Gastroesophageal sphincter (tissue), 4 donors: ENCODE measurements around the gene MINDY4. TPM values are rescaled to one million over a fixed set of nuclear protein-coding genes. Genes with fewer than 3 reads are reported as not detected.

ENCODE experiments used
- ATAC-seq: fragments of 150-250 bp; one replicate; pipeline ENCODE4 v1.9.1; 2016; ENCODE audit warnings: mild to moderate bottlenecking, moderate library complexity
- H3K27ac ChIP-seq, 4 donors: fragments of 200-600 bp; sonication (generic) in 3 of 4; 1 replicate in 3 of 4; 2 replicates in 1 of 4; pipeline ENCODE4 v1.5.1; 2016 to 2019
- H3K27me3 ChIP-seq: fragments of 200-600 bp; sonication (generic); one replicate; pipeline ENCODE4 v1.5.1; 2019
- H3K36me3 ChIP-seq, 2 donors: fragments of 200-600 bp; sonication (generic); one replicate each; pipeline ENCODE4 v1.5.1; 2019; ENCODE audit warnings: control low read depth in 1 of 2
- H3K4me1 ChIP-seq, 3 donors: fragments of 200-600 bp; sonication (generic); 1 replicate in 2 of 3; 2 replicates in 1 of 3; pipeline ENCODE4 v1.5.1; 2016 to 2019; ENCODE audit warnings: control low read depth in 2 of 3
- H3K4me3 ChIP-seq, 2 donors: fragments of 200-600 bp; sonication (generic); one replicate each; pipeline ENCODE4 v1.5.1; 2019; ENCODE audit warnings: mild to moderate bottlenecking in 1 of 2, moderate library complexity in 1 of 2
- H3K9me3 ChIP-seq, 3 donors: fragments of 200-600 bp; sonication (generic); one replicate each; pipeline ENCODE4 v1.5.1; 2017 to 2019; ENCODE audit warnings: control low read depth in 2 of 3
- CTCF ChIP-seq, 4 experiments: fragments of 200-600 bp in 2 of 4; fragments of 450-650 bp in 2 of 4; sonication (generic) in 1 of 4; IDR thresholded peaks; one replicate each; pipeline ENCODE4 v1.5.1; 2017 to 2019; ENCODE audit warnings: antibody characterized with exemption in 4 of 4, mild to moderate bottlenecking in 2 of 4, moderate library complexity in 2 of 4
- EP300 ChIP-seq: sonication (generic); formaldehyde crosslinking; IDR thresholded peaks from one replicate; pipeline ENCODE4 v1.6.1; 2017; ENCODE audit warnings: antibody characterized with exemption, mild to moderate bottlenecking
- POLR2A ChIP-seq, 2 donors: fragments of 450-650 bp; IDR thresholded peaks; one replicate each; pipeline ENCODE4 v1.6.1; 2017; ENCODE audit warnings: antibody characterized with exemption in 2 of 2, mild to moderate bottlenecking in 2 of 2, moderate library complexity in 1 of 2
- POLR2AphosphoS5 ChIP-seq: sonication (generic); formaldehyde crosslinking; IDR thresholded peaks from one replicate; pipeline ENCODE4 v1.6.1; 2017; ENCODE audit warnings: antibody characterized with exemption
- WGBS, 2 donors: methylation state at CpG; one replicate each; pipeline ENCODE4 v1.1.5; 2018; ENCODE audit warnings: low coverage in 1 of 2; 5-methylcytosine and 5-hydroxymethylcytosine counted together
- total RNA-seq, 4 donors: library from RNA; depleted of rRNA; stranded (reverse); fragments of >200 nt; gene quantifications; one replicate each; pipeline ENCODE4 v1.1.0, GENCODE V29; 2016

MINDY4 gene
- total RNA-seq, 4 donors from 2014 or later: 5.6 to 31.8 (median 20.4) TPM

- TF ChIP-seq POLR2AphosphoS5 (no peak), CTCF (IDR thresholded peaks at IDR 0.05) (no peak), EP300 (no peak), POLR2A (IDR thresholded peaks at IDR 0.05) (no peak)
- Histone ChIP-seq H3K27me3 (peaks cover under 1% of the 10 kb centered on the region), H3K4me3 (no peak overlapping the region), H3K27ac (no peak overlapping the region), H3K36me3 (peaks cover 0 to under 1% of the 10 kb centered on the region in 2 donors), H3K9me3 (no peaks in the 10 kb centered on the region), H3K4me1 (peaks cover 0 to 2% (median 0%) of the 10 kb centered on the region in 3 donors)
- no peak for ATAC-seq
- WGBS, 2 donors: 97% methylated on average over 5 of the region's 26 CpGs; no CpG with 5 or more reads in 1 of the 2 donors
Observed at GRCh38 chr7:30933124-30933974, 162.1 kb downstream of the MINDY4 start.

- Histone ChIP-seq H3K27ac (no peak overlapping the region), H3K27me3 (peaks cover 3% of the 10 kb centered on the region), H3K4me1 (peaks cover 0 to 8% (median 0%) of the 10 kb centered on the region in 3 donors), H3K9me3 (no peaks in the 10 kb centered on the region), H3K36me3 (no peaks in the 10 kb centered on the region), H3K4me3 (no peak overlapping the region)
- no peak for ATAC-seq
- WGBS, 2 donors: 86% methylated on average over 2 of the region's 5 CpGs; no CpG with 5 or more reads in 1 of the 2 donors
- TF ChIP-seq POLR2AphosphoS5 (no peak), CTCF (IDR thresholded peaks at IDR 0.05) (no peak), POLR2A (IDR thresholded peaks at IDR 0.05) (no peak), EP300 (no peak)
Observed at GRCh38 chr7:30934225-30934624, 163.0 kb downstream of the MINDY4 start.

GRCh38 chr7:30934732-30935568, 163.7 kb downstream of the MINDY4 start:
- ATAC-seq: no peak
- TF ChIP-seq POLR2A (IDR thresholded peaks at IDR 0.05) (no peak), POLR2AphosphoS5 (no peak), CTCF (IDR thresholded peaks at IDR 0.05) (no peak), EP300 (no peak)
- no peak overlapping the region for H3K4me3 ChIP-seq
- H3K27me3 ChIP-seq: peaks cover 3% of the 10 kb centered on the region
- H3K4me1 ChIP-seq: peaks cover 0 to 8% (median 0%) of the 10 kb centered on the region in 3 donors
- no peak overlapping the region for H3K27ac ChIP-seq
- no peaks in the 10 kb centered on the region for H3K9me3 ChIP-seq
- 83 to 92% methylated on average over 2 of the region's 6 CpGs for WGBS, 2 donors
- H3K36me3 ChIP-seq: no peaks in the 10 kb centered on the region

DNA sequence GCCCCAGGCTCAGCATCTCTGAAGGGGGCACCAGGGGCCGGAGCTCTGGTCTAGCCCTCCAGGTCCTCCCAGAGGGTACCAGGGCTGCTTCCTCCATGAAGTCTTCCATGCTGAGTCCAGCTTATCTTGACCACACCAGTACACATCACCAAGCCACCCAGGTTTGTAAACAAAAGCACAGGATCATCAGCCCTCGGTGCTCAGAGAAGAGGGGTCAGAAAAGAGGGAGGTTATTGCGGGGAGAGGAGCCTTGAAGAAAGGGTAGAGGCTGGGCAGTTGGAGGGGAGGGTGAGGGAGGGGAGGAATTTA, 164.3 kb downstream of the MINDY4 start:
- Histone ChIP-seq H3K4me3 (no peak overlapping the region), H3K9me3 (no peaks in the 10 kb centered on the region), H3K4me1 (peaks cover 0 to 8% (median 0%) of the 10 kb centered on the region in 3 donors), H3K27ac (no peak overlapping the region), H3K27me3 (peaks cover 3% of the 10 kb centered on the region), H3K36me3 (no peaks in the 10 kb centered on the region)
- ATAC-seq: no peak
- TF ChIP-seq POLR2AphosphoS5: no peak
- TF ChIP-seq EP300: no peak
- 100% methylated on average over 3 of the region's 3 CpGs; no CpG with 5 or more reads in 1 of the 2 donors for WGBS, 2 donors

GRCh38 chr7:30936650-30937245, 165.5 kb downstream of the MINDY4 start:
- Histone ChIP-seq H3K4me1 (peaks cover 0 to 8% (median 0%) of the 10 kb centered on the region in 3 donors), H3K27me3 (peaks cover 3% of the 10 kb centered on the region), H3K36me3 (no peaks in the 10 kb centered on the region), H3K27ac (no peak overlapping the region), H3K9me3 (no peaks in the 10 kb centered on the region), H3K4me3 (no peak overlapping the region)
- no peak for TF ChIP-seq POLR2AphosphoS5
- no peak for TF ChIP-seq EP300
- TF ChIP-seq CTCF (IDR thresholded peaks at IDR 0.05): no peak
- no peak for TF ChIP-seq POLR2A (IDR thresholded peaks at IDR 0.05)
- ATAC-seq: no peak
